Neural cell (in vitro differentiated cells): Measurements from ENCODE around the gene CCNK. TPM values are rescaled to one million over a fixed set of nuclear protein-coding genes. Genes with fewer than 3 reads are reported as not detected.

ENCODE experiments used
- H2AFZ ChIP-seq: fragments of 200-600, 300-800 bp; sonication (generic), shearing (Covaris generic); 2 replicates; pipeline ENCODE4 v1.6.0; 2014; ENCODE audit warnings: low read depth, mild to moderate bottlenecking, antibody characterized with exemption, low read length, moderate library complexity
- H3F3A ChIP-seq: fragments of 200-600 bp; shearing (Covaris generic); 2 replicates; pipeline ENCODE4 v1.6.1; 2016; ENCODE audit warnings: mild to moderate bottlenecking, moderate library complexity, mixed read lengths, antibody characterized with exemption, low read length; ENCODE audit not compliant: insufficient read depth, poor library complexity, severe bottlenecking
- H3K27ac ChIP-seq: fragments of 200-600, 300-800 bp; sonication (generic), shearing (Covaris generic); 2 replicates; pipeline ENCODE4 v1.5.1; 2014; ENCODE audit warnings: mild to moderate bottlenecking, low read length, moderate library complexity
- H3K27me3 ChIP-seq: fragments of 300-800, 200-600 bp; sonication (generic), shearing (Covaris generic); 2 replicates; pipeline ENCODE4 v1.6.0; 2014; ENCODE audit warnings: mild to moderate bottlenecking, low read depth, low read length, moderate library complexity; ENCODE audit not compliant: insufficient read depth
- H3K36me3 ChIP-seq: fragments of 300-800, 200-600 bp; sonication (generic), shearing (Covaris generic); 2 replicates; pipeline ENCODE4 v1.5.1; 2014; ENCODE audit warnings: mild to moderate bottlenecking, antibody characterized with exemption, low read length, moderate library complexity; ENCODE audit not compliant: insufficient read depth
- H3K4me2 ChIP-seq: fragments of 300-800, 200-600 bp; sonication (generic), shearing (Covaris generic); 2 replicates; pipeline ENCODE4 v1.6.0; 2014; ENCODE audit warnings: mild to moderate bottlenecking, low read length
- H3K4me3 ChIP-seq: fragments of 300-800, 200-600 bp; sonication (generic), shearing (Covaris generic); 2 replicates; pipeline ENCODE4 v1.5.1; 2014; ENCODE audit warnings: mild to moderate bottlenecking, low read length, moderate library complexity
- H3K79me2 ChIP-seq: fragments of 200-600 bp; shearing (Covaris generic); replicated peaks from 2 replicates; pipeline ENCODE4 v1.6.0; 2014; ENCODE audit warnings: mild to moderate bottlenecking, low read length, moderate library complexity; ENCODE audit not compliant: insufficient read depth
- H3K9ac ChIP-seq: fragments of 300-800, 200-600 bp; sonication (generic), shearing (Covaris generic); 2 replicates; pipeline ENCODE4 v1.6.1; 2016; ENCODE audit warnings: mild to moderate bottlenecking, low read length, mixed read lengths
- H3K9me2 ChIP-seq: fragments of 200-600 bp; shearing (Covaris generic); 2 replicates; pipeline ENCODE4 v1.6.1; 2016; ENCODE audit warnings: mild to moderate bottlenecking, low read length, mixed read lengths; ENCODE audit not compliant: insufficient read depth
- H3K9me3 ChIP-seq: fragments of 200-600, 300-800 bp; sonication (generic), shearing (Covaris generic); 2 replicates; pipeline ENCODE4 v1.6.1; 2016; ENCODE audit warnings: mild to moderate bottlenecking, mixed run types, low read length, moderate library complexity, mixed read lengths
- H4K20me1 ChIP-seq: fragments of 200-600 bp; shearing (Covaris generic); 2 replicates; pipeline ENCODE4 v1.6.1; 2016; ENCODE audit warnings: mild to moderate bottlenecking, mixed run types; ENCODE audit not compliant: insufficient read depth
- CTCF ChIP-seq: fragments of 450-650 bp; IDR thresholded peaks from 2 replicates; pipeline ENCODE4 v1.5.1; 2014; ENCODE audit warnings: antibody characterized with exemption, mild to moderate bottlenecking, moderate library complexity; ENCODE audit not compliant: poor library complexity, severe bottlenecking
- EP300 ChIP-seq: fragments of 450-650 bp; conservative IDR thresholded peaks from 2 replicates; pipeline ENCODE4 v1.6.1; 2014; ENCODE audit warnings: antibody characterized with exemption, mild to moderate bottlenecking, moderate library complexity; ENCODE audit not compliant: poor library complexity, severe bottlenecking
- EZH2 ChIP-seq: fragments of 200-600, 300-800 bp; shearing (Covaris generic), sonication (generic); IDR thresholded peaks from 2 replicates; pipeline ENCODE4 v1.6.1; 2014; ENCODE audit warnings: antibody characterized with exemption, low read length, borderline replicate concordance, mild to moderate bottlenecking; ENCODE audit not compliant: insufficient read depth, poor library complexity, severe bottlenecking
- MXI1 ChIP-seq: fragments of 450-650 bp; conservative IDR thresholded peaks from 2 replicates; pipeline ENCODE4 v1.6.1; 2014; ENCODE audit warnings: antibody characterized with exemption, mild to moderate bottlenecking; ENCODE audit not compliant: poor library complexity, severe bottlenecking
- POLR2AphosphoS5 ChIP-seq: IDR thresholded peaks from 2 replicates; pipeline ENCODE4 v1.6.1; 2012
- RAD21 ChIP-seq: fragments of 450-650 bp; conservative IDR thresholded peaks from 2 replicates; pipeline ENCODE4 v1.6.1; 2014; ENCODE audit warnings: antibody characterized with exemption, mild to moderate bottlenecking, moderate library complexity
- REST ChIP-seq: IDR thresholded peaks from 2 replicates; pipeline ENCODE4 v1.6.1; 2012; ENCODE audit warnings: borderline replicate concordance
- SMC3 ChIP-seq: fragments of 450-650 bp; conservative IDR thresholded peaks from 2 replicates; pipeline ENCODE4 v1.6.1; 2014; ENCODE audit warnings: antibody characterized with exemption, mild to moderate bottlenecking, moderate library complexity; ENCODE audit not compliant: poor library complexity
- TAF1 ChIP-seq: IDR thresholded peaks from 2 replicates; pipeline ENCODE4 v1.6.1; 2012; ENCODE audit warnings: low read depth
- polyA plus RNA-seq: library from polyadenylated mRNA; depleted of rRNA; stranded (reverse); fragments of >200 nt; gene quantifications from 2 replicates; pipeline ENCODE4 v1.2.3, GENCODE V29; 2014

The CCNK gene
- polyA plus RNA-seq, 1 donor from 2014 or later = 11.2 TPM

GRCh38 chr14:99516871-99517642 lies 35.8 kb downstream of the CCNK start:
- Histone ChIP-seq H3K9me3 (no peaks in the 10 kb centered on the region), H3K4me2 (no peak overlapping the region), H3K27ac (no peak overlapping the region), H4K20me1 (no peaks in the 10 kb centered on the region), H3K9ac (no peak overlapping the region), H2AFZ (no peak overlapping the region), H3K79me2 (peaks cover 5% of the 10 kb centered on the region), H3F3A (no peaks in the 10 kb centered on the region), H3K9me2 (no peaks in the 10 kb centered on the region), H3K36me3 (no peaks in the 10 kb centered on the region), H3K27me3 (no peaks in the 10 kb centered on the region), H3K4me3 (no peak overlapping the region)
- no peak for TF ChIP-seq TAF1
- TF ChIP-seq MXI1 = no peak
- no peak for TF ChIP-seq REST
- TF ChIP-seq SMC3 = no peak
- no peak for TF ChIP-seq EP300
- no peak for TF ChIP-seq POLR2AphosphoS5
- no peak for TF ChIP-seq EZH2
- TF ChIP-seq CTCF = no peak

- no peak overlapping the region for H2AFZ ChIP-seq
- H3K9me3 ChIP-seq = no peaks in the 10 kb centered on the region
- H3K27ac ChIP-seq = no peak overlapping the region
- no peaks in the 10 kb centered on the region for H3F3A ChIP-seq
- H3K27me3 ChIP-seq = no peaks in the 10 kb centered on the region
- no peaks in the 10 kb centered on the region for H3K36me3 ChIP-seq
- TF ChIP-seq EZH2 (no peak), CTCF (no peak), TAF1 (no peak), EP300 (no peak), REST (no peak), POLR2AphosphoS5 (no peak), SMC3 (no peak), RAD21 (no peak), MXI1 (no peak)
- H3K9ac ChIP-seq = no peak overlapping the region
- H3K4me2 ChIP-seq = no peak overlapping the region
- H3K79me2 ChIP-seq = peaks cover 5% of the 10 kb centered on the region
- H3K9me2 ChIP-seq = no peaks in the 10 kb centered on the region
- no peak overlapping the region for H3K4me3 ChIP-seq
- no peaks in the 10 kb centered on the region for H4K20me1 ChIP-seq
Observed at GRCh38 chr14:99517643-99518381, 36.6 kb downstream of the CCNK start.
